HL-60/S4 treated with phorbol 12-myristate 13-acetate at 8.2 ng/mL for 4 days and 3 days (cell line): ENCODE data around the gene SLC9C1.

Experiments used
- in situ Hi-C: fragments of 300-500 bp; cut with MboI; formaldehyde crosslinking; loops from 2 replicates; pipeline ENCODE4 v1.15.0; 2022; ENCODE audit warnings: low sequenced_read_pairs

Gene SLC9C1

DNA sequence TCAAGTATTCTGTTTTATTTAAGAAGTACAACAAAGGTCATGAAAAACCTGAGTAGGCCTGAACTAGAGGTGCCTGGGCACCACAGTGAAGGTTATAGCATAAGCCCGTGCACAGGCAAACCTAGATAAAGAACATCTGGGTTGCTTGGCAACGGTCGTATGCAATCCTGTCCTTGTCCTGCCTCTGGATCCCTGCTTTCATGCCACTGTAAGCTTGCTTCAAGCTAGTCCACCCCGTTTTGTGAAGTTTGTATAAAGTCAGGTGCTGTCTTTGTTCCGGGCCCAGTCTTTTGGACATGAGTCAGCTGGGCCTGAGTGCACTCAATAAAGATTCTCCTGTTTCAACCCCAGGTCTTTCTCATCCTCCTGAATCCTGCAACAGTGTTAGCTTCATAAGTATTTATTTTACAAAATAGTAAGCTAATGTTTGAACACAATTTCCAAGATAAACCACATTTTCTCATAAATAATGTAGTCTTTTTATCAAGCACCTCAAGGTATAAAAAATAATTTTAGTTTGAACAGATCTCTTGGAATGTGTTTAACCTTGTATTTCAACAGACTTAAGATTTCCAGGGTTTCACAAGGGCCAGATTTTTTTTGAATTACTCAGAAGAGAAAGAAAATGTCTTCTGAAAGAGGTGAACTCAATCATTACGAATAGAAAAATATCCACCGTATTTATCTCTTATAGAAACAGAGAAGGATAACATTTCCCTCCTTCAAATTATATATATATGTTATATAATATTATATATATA, 14.3 kb upstream of the SLC9C1 start:
- in situ Hi-C loops: loop anchor here (25.0 kb wide), 1 partner anchor 204 kb away; no protein-coding TSS in a partner anchor

DNA sequence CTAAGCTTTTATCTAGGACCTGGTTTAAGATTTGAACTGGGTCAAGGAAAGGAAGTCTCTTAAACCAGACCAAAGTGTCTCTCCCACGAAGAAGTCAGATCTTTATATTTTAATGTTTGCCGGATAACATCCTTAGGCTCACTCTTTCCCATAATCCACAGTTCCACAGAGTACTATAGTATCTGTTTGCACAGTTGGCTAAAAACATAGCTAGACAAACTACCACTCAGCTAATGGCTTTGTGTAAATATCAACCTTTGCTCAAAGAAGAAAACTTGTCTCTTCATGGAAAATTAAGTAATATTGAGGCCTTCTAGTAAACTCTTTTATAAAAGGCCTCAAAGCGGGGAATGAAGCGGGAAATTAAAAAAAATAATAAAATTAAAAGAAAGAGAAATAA, 13.5 kb upstream of the SLC9C1 start:
- in situ Hi-C loops: loop anchor here (25.0 kb wide), 1 partner anchor 205 kb away; no protein-coding TSS in a partner anchor

DNA sequence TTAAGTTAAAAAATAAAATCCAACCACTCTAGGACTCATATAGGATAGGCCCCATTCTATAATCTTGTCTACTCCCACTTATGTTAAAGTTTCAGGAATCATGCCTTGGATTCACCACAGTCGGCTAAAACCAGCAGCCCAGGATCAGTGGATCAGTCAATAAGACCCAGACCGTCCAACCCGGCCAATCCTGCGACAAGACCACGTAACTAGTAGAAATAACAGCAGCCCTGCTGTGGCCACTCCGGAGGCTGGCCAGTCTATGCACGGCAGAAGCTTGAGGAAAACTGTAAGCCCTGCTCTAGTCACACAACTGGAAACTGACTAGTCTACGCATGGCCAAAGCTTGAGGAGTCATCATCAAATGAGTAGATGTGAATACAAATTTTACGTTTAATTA, 12.8 kb upstream of the SLC9C1 start:
- in situ Hi-C loops: loop anchor here (25.0 kb wide), 1 partner anchor 205 kb away; no protein-coding TSS in a partner anchor

DNA sequence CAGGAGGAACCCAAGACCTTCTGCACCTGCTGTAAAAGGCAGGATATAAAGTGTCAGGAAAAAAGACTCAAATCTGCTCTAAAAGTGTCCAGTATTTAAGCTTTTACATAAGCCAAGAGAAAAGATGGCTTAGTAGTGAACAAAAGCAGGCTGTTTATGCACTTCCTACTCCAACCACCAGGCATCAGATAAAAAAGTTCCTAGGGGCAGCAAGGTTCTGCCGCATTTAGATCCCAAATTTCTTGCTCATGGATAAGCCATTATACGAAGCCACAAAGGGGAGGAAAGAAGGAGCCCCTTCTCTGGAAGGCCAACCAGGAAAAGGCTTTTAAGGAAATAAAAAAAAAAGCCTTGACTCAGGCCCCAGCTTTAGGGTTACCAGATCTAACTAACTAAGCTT, 10.6 kb upstream of the SLC9C1 start:
- in situ Hi-C loops: loop anchor here (25.0 kb wide), 1 partner anchor 208 kb away; no protein-coding TSS in a partner anchor

DNA sequence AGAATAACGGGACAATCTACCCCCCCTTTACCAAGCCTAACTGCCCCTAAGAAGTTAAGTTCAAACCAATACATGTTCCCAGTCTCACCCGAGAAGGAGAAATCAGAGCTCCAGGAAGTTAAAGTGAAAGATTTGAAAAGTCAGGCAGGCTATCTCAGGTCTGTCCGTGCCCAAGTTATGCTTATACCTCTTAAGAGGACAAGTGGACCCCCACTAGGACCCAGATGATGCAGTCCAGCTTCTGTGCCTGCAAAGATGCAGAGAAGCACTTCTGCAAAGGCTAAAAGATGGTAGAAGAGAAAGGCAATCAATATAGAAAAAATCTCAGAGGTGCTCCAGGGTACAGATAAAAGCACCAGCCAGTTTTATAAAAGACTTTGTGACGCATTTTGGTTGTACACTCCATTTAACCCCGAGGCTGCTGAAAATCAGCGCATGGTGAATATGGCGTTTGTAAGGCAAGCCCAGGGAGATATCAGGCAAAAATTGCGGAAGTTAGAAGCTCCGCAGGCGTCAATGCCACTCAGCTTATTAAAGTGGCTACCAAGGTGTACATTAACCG, 9.8 kb upstream of the SLC9C1 start:
- in situ Hi-C loops: loop anchor here (25.0 kb wide), 1 partner anchor 208 kb away; no protein-coding TSS in a partner anchor

DNA sequence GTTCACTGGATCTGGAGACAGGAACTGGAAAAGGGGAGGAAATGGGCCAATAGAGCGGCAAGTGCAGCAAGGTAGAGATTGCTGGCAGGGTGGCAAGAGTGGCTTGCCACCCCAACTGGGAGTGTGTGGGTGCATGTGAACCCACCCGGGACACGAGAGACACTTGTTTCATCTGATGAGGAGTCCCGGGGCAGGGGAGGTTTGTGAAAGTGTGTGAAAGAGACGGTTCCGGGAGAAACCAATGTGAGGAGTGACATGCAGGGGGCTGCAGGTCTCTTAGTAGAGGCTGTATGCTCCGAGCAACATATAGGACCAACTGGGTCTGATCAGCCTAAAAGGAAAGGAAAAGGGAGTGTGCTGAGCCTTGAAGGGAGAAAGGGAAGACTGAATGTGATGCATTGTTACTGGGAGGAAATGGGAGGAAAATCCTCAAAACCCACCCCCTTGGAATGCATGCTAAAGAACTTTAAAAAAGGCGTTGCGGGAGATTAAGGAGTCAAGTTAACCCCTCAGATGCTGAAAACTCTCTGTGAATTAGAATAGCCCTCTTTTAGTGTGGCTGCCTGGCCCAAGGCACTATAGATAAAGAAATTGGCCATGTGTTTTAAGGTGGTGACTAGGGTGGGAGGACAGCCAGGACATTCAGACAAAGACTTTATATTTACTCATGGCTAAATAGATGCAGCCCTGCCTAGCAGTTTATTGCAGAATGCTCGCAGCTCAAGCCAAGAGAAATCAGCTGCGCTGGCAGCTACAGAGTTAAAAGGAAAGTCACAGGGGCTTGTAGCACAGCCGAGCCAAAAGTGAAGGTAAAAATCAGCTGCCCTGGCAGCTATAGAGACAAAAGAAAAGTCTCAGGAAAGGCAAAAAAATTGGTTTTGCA, 9.1 kb upstream of the SLC9C1 start:
- in situ Hi-C loops: loop anchor here (25.0 kb wide), 1 partner anchor 209 kb away; no protein-coding TSS in a partner anchor

DNA sequence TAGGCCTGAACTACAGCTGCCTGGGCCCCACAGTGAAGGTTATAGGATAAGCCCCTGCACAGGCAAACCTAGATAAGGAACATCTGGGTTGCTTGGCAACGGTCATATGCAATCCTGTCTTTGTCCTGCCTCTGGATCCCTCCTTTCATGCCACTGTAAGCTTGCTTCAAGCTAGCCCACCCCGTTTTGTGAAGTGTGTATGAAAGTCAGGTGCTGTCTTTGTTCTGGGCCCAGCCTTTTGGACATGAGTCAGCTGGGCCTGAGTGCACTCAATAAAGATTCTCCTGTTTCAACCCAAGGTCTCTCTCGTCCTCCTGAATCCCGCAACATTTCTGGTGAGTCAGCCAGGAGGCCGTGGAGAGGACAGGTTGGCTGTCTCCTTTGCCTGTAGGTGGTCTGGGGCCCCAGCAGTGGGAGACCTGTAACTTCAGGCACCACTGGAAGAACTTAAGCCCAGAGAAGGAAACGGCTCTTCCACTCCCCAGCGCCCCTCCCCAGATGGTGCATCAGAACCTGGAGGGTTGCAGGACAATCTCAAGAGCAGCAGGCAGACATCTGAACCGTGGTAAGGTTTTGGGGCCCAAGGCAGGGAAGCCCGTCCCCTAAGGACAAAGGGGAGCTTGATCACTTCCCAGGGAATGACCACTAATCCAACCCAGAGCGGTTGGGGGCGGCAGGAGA, 8.3 kb upstream of the SLC9C1 start:
- in situ Hi-C loops: loop anchor here (25.0 kb wide), 1 partner anchor 210 kb away; no protein-coding TSS in a partner anchor

DNA sequence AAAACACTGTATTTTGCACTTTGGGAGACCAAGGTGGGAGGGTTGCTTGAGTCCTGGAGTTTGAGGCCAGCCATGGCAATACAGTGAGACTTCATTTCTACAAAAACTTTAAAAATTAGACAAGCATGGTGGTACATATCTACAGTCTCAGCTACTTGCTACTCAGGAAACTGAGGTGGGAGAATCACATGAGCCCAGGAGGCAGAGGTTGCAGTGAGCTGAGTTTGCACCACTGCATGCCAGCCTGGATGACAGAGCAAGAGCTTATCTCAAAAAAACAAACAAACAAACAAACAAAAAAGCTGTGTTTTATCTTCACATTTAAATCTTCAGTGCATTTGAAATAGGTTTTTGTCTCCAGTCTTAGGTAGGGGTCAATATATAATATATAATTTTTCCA, 4.8 kb upstream of the SLC9C1 start:
- in situ Hi-C loops: no loop called here

DNA sequence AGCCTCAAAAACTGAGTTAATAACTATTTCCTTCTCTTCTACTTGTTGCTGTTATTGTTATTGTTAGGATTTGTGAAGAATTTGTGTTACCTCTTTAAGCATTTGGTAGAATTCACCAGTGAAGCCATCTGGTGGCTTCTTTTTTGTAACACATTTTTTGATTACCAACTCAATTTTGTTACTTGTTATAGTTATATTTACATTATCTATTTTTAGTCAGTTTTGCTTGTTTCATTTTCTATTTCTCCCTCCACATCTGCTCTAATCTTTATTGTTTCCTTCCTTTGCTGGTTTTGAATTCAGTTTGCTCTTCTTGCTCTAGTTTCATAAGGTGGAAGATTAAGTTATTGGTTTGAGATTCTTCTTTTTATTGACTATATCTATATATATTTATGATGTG, 3.7 kb upstream of the SLC9C1 start:
- in situ Hi-C loops: no loop called here

DNA sequence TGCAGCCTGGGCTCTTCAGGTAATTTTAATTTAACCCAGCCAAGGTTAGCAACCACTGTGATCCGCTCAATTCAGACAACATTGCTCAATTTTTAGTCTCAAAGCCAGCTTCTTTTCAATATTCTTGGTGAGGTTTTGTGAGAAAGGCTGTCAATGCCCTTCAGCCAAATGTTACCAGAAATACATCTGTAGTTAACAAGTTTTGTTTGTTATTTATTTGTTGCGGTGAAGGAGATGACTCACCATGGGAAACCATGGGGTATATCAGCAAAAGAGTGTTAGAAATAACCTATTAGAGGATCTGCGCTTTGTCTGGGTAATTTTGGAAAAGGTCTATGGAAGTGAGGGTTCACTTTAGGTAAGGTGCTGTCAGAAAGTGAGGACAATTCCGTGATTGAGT, 5.0 kb downstream of the SLC9C1 start:
- in situ Hi-C loops: no loop called here

DNA sequence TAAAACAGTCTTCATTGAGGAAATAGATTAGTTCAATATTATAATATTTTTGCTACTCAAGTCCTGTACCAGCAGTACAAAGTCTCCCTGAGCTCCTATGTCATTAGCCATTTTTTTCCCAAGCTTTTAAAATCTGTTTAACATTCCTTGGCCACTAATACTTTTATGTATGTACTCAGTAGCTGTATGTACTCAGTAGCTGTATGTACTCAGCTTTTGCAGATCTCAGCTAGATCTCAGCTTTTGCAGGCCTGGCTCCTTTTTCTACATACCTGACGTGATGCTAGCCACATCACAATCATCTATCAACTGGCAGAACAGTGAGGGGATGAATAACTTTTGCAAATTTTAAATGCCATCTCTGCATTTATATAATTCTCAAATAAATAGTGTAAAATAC, 13.8 kb downstream of the SLC9C1 start:
- in situ Hi-C loops: no loop called here

DNA sequence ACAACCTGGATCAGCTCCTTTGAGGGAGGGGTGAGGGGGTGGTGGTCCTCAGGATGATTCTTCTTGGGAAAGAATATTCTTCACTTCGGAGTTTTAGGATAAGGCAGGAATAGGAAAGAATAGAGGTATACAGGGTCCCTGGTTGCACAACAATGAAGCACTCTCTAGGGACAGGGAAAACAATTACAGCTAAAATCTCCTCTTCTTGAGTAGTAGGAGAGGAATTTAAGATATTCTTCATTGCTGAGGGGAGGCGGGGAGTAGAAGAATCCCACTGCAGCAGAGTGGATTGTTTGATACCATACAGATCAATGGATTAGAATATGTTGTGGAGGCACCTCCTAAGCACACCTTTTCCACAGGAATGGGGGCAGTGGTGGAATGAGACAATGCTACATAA, 20.5 kb downstream of the SLC9C1 start:
- in situ Hi-C loops: no loop called here

DNA sequence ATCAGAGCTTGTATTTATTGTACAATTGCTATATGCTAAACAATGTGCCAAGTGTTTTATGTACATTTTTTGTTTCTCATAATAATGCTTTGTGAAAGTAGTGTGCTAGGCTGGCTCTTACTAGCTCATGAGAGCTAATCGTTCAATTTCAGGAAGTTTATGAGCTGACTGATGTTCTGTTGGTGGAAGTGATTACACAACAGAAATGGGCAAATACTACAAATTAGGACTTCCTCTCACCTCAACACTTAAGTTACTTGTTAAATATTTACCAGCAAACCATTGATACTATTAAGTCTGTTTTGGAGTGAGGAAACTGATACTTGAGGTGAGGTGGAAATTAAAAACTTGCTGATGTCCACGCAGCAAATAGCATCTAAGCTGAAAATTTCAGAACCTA, 32.3 kb downstream of the SLC9C1 start:
- in situ Hi-C loops: no loop called here

DNA sequence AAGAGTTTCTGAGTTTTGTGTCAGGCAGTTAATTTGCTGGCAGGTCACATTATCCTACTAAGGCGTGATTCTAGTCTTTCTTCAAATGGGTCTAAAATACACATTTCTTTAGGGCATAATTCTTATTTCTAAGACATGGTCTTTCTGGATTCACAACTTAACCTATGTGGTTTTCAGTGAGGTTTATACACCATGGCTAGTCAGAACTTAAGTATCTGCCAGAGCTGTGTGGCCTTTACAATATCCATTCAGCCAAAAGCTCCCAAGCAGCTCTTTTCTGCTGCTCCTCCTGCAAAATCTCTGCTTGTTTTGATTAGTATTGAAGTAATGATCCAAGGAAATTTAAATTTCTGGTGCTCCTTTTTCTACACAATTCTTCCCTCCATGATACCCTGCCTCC, 33.5 kb downstream of the SLC9C1 start:
- in situ Hi-C loops: no loop called here

DNA sequence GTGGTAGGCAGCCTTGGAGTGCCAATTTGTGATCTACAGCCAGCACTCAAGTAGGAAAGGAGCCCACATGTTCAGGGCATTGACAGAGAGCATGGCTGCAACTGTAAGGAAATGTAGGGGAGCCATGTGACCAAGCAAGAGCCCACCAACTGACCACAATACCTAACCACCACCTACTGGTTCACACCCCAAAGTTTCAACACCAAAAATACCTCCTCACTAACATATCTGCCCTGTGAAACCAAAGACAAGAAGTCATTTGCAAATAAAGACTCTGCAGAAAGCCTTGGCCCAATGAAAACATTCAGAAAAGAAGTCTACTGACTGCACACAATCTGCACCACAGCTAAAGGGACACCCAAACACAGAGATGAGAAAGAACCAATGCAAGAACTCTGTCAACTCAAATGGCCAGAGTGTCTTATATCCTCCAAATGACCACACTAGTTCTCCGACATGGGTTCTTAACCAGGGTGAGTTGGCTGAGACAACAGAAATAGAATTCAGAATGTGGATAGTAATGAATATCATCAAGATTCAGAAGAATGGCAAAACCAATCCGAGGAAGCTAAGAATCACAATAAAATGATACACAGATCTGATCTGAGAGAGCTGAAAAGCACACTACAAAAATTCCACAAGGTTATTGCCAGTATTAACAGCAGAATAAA, 40.6 kb downstream of the SLC9C1 start:
- in situ Hi-C loops: no loop called here

DNA sequence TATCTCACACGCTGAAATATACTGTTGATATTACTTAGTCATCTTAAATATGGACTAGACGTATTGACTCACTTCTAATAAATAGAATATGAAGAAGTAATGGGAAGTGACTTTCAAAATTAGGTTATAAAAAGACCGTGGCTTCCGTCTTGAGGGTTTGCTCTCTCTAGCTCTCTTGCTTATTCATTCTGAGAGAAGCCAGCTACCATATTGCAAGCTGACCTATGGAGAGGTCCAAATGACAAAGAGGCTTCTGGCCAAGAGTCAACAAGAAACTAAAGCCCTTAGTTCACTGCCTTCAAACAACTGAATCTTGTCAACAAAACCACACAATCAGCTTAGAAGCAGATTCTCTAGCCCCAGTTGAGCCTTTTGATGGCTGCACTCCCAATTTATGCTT, 46.1 kb downstream of the SLC9C1 start:
- in situ Hi-C loops: no loop called here

DNA sequence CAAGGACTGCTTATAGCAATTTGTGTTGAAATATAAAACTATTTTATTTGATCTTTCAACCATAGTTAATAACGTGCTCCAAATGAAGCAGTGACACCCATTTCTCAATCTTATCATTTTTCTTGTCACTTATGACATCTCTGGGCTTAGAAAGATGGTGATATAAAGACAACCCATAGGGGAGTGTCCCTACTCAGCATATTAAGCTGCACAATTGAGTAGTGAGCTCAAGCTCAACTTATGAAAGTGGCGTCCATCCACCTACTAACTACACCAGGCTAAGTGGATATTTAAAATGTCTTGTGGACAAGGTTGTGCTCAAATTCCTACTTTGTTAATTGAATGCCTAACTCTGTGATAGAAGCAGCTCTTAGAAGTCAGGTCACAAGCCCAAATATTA, 46.7 kb downstream of the SLC9C1 start:
- in situ Hi-C loops: no loop called here

DNA sequence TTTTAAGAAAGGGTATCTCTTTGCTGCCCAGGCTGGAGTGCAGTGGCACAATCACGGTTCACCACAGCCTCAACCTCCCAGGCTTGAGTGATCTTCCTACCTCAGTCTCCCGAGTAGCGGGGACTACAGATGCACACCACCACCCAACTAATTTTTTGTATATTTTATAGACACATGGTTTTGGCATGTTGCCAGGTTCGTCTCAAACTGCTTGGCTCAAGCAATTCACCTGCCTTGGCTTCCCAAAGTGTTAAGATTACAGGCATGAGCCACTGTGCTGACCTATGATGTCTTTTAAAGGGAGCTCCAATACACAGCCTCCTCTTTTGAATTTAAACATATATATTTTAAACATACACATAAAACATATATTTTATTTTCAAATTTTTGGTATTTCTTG, 60.9 kb downstream of the SLC9C1 start:
- in situ Hi-C loops: no loop called here

DNA sequence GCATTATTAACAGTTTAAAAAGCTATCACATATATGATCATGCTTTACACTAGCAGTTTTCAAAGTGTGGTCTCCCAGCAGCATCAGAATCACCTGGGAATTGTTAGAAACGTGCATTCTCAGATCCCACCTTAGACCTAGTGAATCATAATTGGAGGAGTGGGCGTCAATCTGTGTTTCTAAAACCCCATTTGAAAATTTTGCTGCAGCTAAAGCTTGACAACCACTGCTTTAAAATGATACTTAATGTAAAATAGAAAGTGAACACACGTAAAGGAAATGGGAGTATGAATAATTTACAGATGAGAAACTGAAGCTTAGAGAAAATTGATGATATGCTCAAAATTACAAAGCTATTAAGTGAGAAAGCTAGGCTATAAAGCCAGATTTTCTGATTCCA, 62.3 kb downstream of the SLC9C1 start:
- in situ Hi-C loops: no loop called here

DNA sequence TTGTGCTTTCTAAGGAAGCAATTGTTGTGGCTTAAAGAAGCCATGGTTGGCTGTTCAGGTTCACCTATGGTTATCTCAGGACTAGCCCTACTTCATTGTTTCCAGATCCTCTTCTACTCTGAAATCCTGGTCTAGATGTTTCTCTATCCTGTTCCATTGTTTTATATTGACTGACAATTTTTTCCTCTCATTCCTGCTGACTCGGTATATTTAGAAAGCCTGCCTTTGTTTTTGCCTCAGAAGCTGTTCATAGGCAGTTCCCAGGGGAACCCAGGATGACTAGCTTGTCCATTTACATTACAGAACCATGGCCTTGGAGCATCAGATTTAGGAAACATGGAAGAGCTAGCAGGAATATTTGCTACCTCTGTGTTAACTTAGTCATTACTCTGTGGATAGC, 64.0 kb downstream of the SLC9C1 start:
- in situ Hi-C loops: no loop called here
